ENCODE measurements around the gene MBNL2.

GRCh38 chr13:97266772-97267417 lies 44.8 kb downstream of the MBNL2 start:
- no peak for TF ChIP-seq CTCF (IDR thresholded peaks at IDR 0.05)
- TF ChIP-seq POLR2A (IDR thresholded peaks at IDR 0.05): no peak
- TF ChIP-seq EP300 (IDR thresholded peaks at IDR 0.05): no peak
